Ishikawa (cell line): ENCODE measurements around the gene RNF187.

Experiments
- CEBPB ChIP-seq: IDR thresholded peaks from 2 replicates; pipeline ENCODE4 v1.6.1; 2012
- CREB1 ChIP-seq: IDR thresholded peaks from 2 replicates; pipeline ENCODE4 v1.6.1; 2012; ENCODE audit warnings: low read depth
- EGR1 ChIP-seq: IDR thresholded peaks from 2 replicates; pipeline ENCODE4 v1.6.1; 2012
- EP300 ChIP-seq: IDR thresholded peaks from 2 replicates; pipeline ENCODE4 v1.6.1; 2012; ENCODE audit warnings: borderline replicate concordance
- FOXM1 ChIP-seq: IDR thresholded peaks from 2 replicates; pipeline ENCODE4 v1.6.1; 2012; ENCODE audit warnings: low read depth, borderline replicate concordance
- MAX ChIP-seq: IDR thresholded peaks from 2 replicates; pipeline ENCODE4 v1.6.1; 2012
- NFIC ChIP-seq: IDR thresholded peaks from 2 replicates; pipeline ENCODE4 v1.6.1; 2012
- RAD21 ChIP-seq: IDR thresholded peaks from 2 replicates; pipeline ENCODE4 v1.6.1; 2012; ENCODE audit warnings: low read depth
- REST ChIP-seq: IDR thresholded peaks from 2 replicates; pipeline ENCODE4 v1.6.1; 2012; ENCODE audit warnings: low read depth, mild to moderate bottlenecking
- TAF1 ChIP-seq: IDR thresholded peaks from 2 replicates; pipeline ENCODE4 v1.6.1; 2012; ENCODE audit warnings: low read depth, mild to moderate bottlenecking
- TCF12 ChIP-seq: IDR thresholded peaks from 2 replicates; pipeline ENCODE4 v1.6.1; 2012; ENCODE audit warnings: low read depth
- TEAD4 ChIP-seq: IDR thresholded peaks from 2 replicates; pipeline ENCODE4 v1.6.1; 2012
- USF1 ChIP-seq: IDR thresholded peaks from 2 replicates; pipeline ENCODE4 v1.6.1; 2012
- YY1 ChIP-seq: IDR thresholded peaks from 2 replicates; pipeline ENCODE4 v1.6.1; 2012; ENCODE audit warnings: low read depth
- ZBTB7A ChIP-seq: IDR thresholded peaks from 2 replicates; pipeline ENCODE4 v1.6.1; 2012; ENCODE audit warnings: low read depth

Gene RNF187

GRCh38 chr1:228540161-228540917 is 53.2 kb downstream of the RNF187 start:
- TF ChIP-seq REST (no peak), CREB1 (no peak), CEBPB (no peak), FOXM1 (no peak), RAD21 (no peak), TAF1 (no peak), EP300 (no peak), MAX (no peak), USF1 (no peak), YY1 (no peak), ZBTB7A (no peak), TCF12 (no peak), EGR1 (no peak), TEAD4 (no peak), NFIC (no peak)

GRCh38 chr1:228541725-228542124 is 54.5 kb downstream of the RNF187 start:
- peak; percentile 32; the same call in 1 of the 2 replicates for TF ChIP-seq TCF12
- no peak for TF ChIP-seq TEAD4
- no peak for TF ChIP-seq USF1
- TF ChIP-seq EGR1: no peak
- TF ChIP-seq EP300: no peak
- 0 out of 2 replicates have a peak, but pooled peaks have one; percentile 30 for TF ChIP-seq FOXM1

GRCh38 chr1:228542376-228542775 is 55.2 kb downstream of the RNF187 start:
- TF ChIP-seq USF1 (no peak), FOXM1 (no peak), MAX (no peak), TCF12 (no peak), CEBPB (no peak), EGR1 (no peak)

- TF ChIP-seq YY1: no peak
- TF ChIP-seq EP300: no peak
- no peak for TF ChIP-seq MAX
- TF ChIP-seq CREB1: no peak
- TF ChIP-seq FOXM1: no peak
- TF ChIP-seq USF1: no peak
- no peak for TF ChIP-seq TAF1
Measured at GRCh38 chr1:228542981-228543380, 55.8 kb downstream of the RNF187 start.

GRCh38 chr1:228543396-228543795 is 56.2 kb downstream of the RNF187 start:
- no peak for TF ChIP-seq TAF1
- TF ChIP-seq ZBTB7A: no peak
- TF ChIP-seq EP300: no peak
- TF ChIP-seq CREB1: no peak
- no peak for TF ChIP-seq USF1
- TF ChIP-seq TEAD4: no peak
- no peak for TF ChIP-seq MAX
- no peak for TF ChIP-seq FOXM1
- no peak for TF ChIP-seq TCF12
- TF ChIP-seq NFIC: no peak
- no peak for TF ChIP-seq RAD21
- no peak for TF ChIP-seq EGR1
- no peak for TF ChIP-seq REST
- TF ChIP-seq CEBPB: no peak
- no peak for TF ChIP-seq YY1
